ENCODE results near the gene CUZD1. TPM values are rescaled to one million over a fixed set of nuclear protein-coding genes. Genes with fewer than 3 reads are reported as not detected.

CUZD1 gene
- total and polyA plus RNA-seq, 8 donors = 0.73 to 2.7 (median 2.0) TPM

DNA sequence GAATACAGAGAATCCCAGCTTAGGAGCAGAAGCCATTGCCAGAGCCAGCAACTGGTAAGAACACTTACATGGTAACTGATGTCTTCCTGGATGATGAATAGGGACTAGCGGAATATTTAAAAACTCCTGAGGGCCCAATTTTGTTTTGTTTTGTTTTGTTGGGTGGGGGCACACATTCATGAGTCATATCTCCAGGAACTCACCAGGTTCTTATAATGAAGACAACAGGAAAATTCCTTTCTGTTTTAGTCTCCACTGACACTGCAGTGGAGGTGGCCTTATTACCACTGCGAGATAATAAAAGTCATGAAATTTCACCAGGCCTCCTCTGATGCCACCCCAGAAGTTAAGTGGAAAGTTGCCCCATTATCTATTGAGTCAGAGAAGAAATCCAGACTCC, 6.6 kb upstream of the CUZD1 start:
- Histone ChIP-seq H3K27me3 (no peaks in the 10 kb centered on the region), H3K36me3 (no peaks in the 10 kb centered on the region), H3K4me3 (no peak overlapping the region), H3K27ac (no peak overlapping the region), H3K4me1 (no peaks in the 10 kb centered on the region), H3K9me3 (no peaks in the 10 kb centered on the region)
- no peak for TF ChIP-seq CTCF (IDR thresholded peaks at IDR 0.05)
- ATAC-seq = no peak
- intact Hi-C loops (cut with DNase I) = no loop called here
- DNase-seq = no peak

DNA sequence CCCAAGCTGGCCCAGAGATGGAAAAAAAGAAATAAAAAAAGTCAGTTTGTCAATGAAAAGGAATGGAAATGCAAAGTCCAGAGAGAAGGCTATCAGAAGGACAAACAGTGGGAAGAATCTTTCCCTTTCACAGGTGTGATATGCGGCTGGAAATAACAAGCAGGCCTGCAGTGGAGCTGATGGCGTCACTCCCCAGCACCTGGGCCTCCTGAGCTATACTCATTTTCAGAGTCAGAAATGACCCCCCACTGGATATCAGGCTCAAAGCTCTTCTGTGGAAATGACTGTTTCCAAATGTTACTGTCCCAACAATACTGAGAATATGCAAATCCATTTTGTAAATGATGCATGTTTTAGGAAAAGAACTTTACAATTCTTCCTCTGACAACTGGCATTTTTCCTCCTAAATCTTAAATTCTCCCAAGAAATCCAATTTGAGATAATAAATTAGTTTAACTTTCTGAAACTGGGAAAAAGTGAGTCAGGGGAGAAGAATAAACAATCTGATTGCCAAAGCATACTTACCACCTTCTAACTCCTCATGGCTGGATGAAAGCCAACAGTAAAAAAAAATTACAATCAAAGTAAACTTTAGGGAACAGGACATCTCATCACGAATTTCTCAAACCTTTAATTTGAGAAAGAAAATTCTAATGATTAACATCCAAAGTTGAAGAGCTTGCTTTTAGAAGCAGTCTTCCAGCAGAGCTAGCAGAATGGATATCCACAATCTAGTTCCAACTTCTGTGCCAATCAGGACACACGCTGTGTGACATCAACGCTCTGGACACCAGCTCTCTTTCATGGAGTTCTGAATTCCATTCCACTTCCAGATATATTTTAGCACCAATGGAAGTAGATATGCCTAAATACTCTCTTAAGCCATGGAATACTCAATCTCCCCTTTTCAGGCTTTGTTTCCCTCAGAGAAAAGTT, 5.3 kb upstream of the CUZD1 start:
- no peaks in the 10 kb centered on the region for H3K36me3 ChIP-seq
- no peaks in the 10 kb centered on the region for H3K27me3 ChIP-seq
- H3K4me1 ChIP-seq = no peaks in the 10 kb centered on the region
- no peak for TF ChIP-seq CTCF (IDR thresholded peaks at IDR 0.05)
- no peak overlapping the region for H3K27ac ChIP-seq
- intact Hi-C loops (cut with DNase I) = no loop called here
- ATAC-seq = no peak
- peak in 1 of 4 donors; percentile 3 for DNase-seq
- no peaks in the 10 kb centered on the region for H3K9me3 ChIP-seq
- H3K4me3 ChIP-seq = no peak overlapping the region

DNA sequence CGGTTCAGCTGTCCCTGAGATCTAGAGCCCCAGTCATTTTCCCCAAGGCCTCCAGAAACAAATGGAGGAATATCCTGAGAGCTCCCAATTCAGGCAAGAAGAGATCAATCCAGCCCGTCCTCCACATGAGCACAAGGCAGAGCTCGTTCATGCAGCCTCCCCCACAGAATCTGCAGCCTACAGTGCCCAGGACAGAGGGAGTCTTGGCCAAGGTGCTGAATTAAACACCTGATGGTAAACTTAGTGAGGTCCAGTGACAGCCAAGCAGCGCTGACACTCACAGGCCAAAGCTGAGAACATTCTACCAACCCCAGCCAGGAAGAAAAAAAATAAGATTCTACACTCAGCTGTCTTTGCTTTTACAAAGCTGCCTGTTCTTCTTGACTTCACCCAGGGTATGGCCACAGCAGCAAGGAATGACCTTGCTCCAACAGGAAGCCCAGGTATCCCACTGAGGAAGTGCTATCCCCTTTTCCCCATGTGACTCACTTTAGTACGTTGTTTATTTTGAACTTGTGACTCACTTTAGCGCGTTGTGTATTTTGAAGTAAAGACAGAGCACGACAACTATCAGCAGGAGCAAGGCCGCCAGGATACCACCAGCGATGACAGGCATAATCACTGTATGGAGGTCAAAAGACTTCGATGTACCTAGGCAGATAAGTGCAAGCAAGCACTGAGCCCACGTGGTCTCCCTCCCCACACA, 4.4 kb upstream of the CUZD1 start:
- Histone ChIP-seq H3K4me3 (no peak overlapping the region), H3K36me3 (peaks cover 0 to 4% of the 10 kb centered on the region in 2 donors), H3K4me1 (no peaks in the 10 kb centered on the region), H3K27me3 (no peaks in the 10 kb centered on the region), H3K27ac (no peak overlapping the region), H3K9me3 (no peaks in the 10 kb centered on the region)
- intact Hi-C loops (cut with DNase I) = no loop called here
- TF ChIP-seq CTCF (IDR thresholded peaks at IDR 0.05) = no peak
- ATAC-seq (no peak), DNase-seq (no peak)

DNA sequence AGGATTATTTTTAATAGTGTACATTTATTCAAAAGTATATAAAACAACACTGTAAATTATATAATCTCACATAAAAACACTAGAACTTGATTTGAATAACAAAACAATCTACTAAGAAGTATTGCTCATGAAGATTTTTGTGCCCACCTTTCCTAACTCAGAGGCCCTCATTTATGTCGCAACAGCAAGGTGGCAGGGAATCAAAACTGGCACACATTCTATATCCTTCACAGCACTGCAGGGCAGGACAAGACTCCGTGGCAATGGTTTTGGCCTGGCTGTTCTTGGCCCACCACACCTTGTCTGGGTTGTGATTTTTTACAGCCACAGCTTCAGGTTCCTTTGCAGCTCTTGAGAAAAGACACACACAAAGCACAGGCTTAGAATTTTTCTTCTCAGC, 3.4 kb upstream of the CUZD1 start:
- intact Hi-C loops (cut with DNase I) = no loop called here
- Histone ChIP-seq H3K4me1 (no peaks in the 10 kb centered on the region), H3K36me3 (peaks cover 0 to 4% of the 10 kb centered on the region in 2 donors), H3K9me3 (no peaks in the 10 kb centered on the region), H3K4me3 (no peak overlapping the region), H3K27ac (no peak overlapping the region), H3K27me3 (no peaks in the 10 kb centered on the region)
- DNase-seq (no peak), ATAC-seq (no peak)
- no peak for TF ChIP-seq CTCF (IDR thresholded peaks at IDR 0.05)

Measured in left lung (tissue), 10 donors.